Endothelial cell of umbilical vein (primary cell): ENCODE measurements around the gene SLC16A2. TPM values are rescaled to one million over a fixed set of nuclear protein-coding genes. Genes with fewer than 3 reads are reported as not detected.

Source experiments
- BruUV-seq: library from RNA; stranded (reverse); fragments of 400-500 nt; replicated peaks from 2 replicates; lab custom pipeline; 2021; lab: Mats Ljungman, UMichigan
- CTCF ChIA-PET: fragments of 300-600, 350-600 bp; sonication (Branson Sonifier 250); formaldehyde crosslinking; loops from one replicate; lab custom pipeline; 2021; ENCODE audit warnings: antibody characterized with exemption, inconsistent platforms; lab: Charles Lee
- POLR2A ChIA-PET: fragments of 300-600, 350-600 bp; sonication (Branson Sonifier 250); formaldehyde crosslinking; loops from one replicate; lab custom pipeline; 2021; ENCODE audit warnings: antibody characterized with exemption, inconsistent platforms; lab: Charles Lee
- DNase-seq: peaks from one replicate; pipeline ENCODE4 v3.0.0-alpha.2; 2011; ENCODE audit warnings: low read depth, low spot score
- FAIRE-seq: peaks from 2 replicates; lab custom pipeline; 2011; peaks lifted over from hg19 to GRCh38; lab: Jason Lieb, UNC
- H2AFZ ChIP-seq: 2 replicates; pipeline ENCODE4 v1.6.0; 2012; ENCODE audit warnings: low read depth, low read length, control low read depth, inconsistent platforms
- H3K27ac ChIP-seq: 2 replicates; pipeline ENCODE4 v1.5.1; 2011; ENCODE audit warnings: low read depth, mild to moderate bottlenecking, control low read depth, low read length, moderate library complexity; ENCODE audit not compliant: insufficient read depth
- H3K27me3 ChIP-seq, 2 experiments: 2 replicates each; pipeline versions ENCODE4 v1.6.0 to v1.6.1; 2011; ENCODE audit warnings: low read length in 2 of 2, mixed read lengths in 1 of 2; ENCODE audit not compliant: control insufficient read depth in 2 of 2, insufficient read depth in 2 of 2
- H3K36me3 ChIP-seq, 2 experiments: 2 replicates in 1 of 2; 3 replicates in 1 of 2; pipeline ENCODE4 v1.5.1; 2011; ENCODE audit warnings: low read length in 2 of 2, mild to moderate bottlenecking in 1 of 2, moderate library complexity in 1 of 2; ENCODE audit not compliant: control insufficient read depth in 2 of 2, insufficient read depth in 2 of 2; ENCODE audit errors: extremely low read depth in 1 of 2
- H3K4me1 ChIP-seq: 3 replicates; pipeline ENCODE4 v1.5.1; 2011; ENCODE audit warnings: mild to moderate bottlenecking, low read length; ENCODE audit not compliant: control insufficient read depth, insufficient read depth; ENCODE audit errors: extremely low read depth
- H3K4me2 ChIP-seq: 2 replicates; pipeline ENCODE4 v1.6.1; 2011; ENCODE audit warnings: low read length, control low read depth, mixed read lengths; ENCODE audit not compliant: insufficient read depth
- H3K4me3 ChIP-seq, 3 experiments: fragments of 200-600 bp in 1 of 3; sonication (generic), shearing (Covaris generic) in 1 of 3; replicated peaks in 1 of 3; 2 replicates each; pipeline ENCODE4 v1.5.1; 2011 to 2016; ENCODE audit warnings: control low read depth in 3 of 3, low read length in 3 of 3, mild to moderate bottlenecking in 2 of 3, inconsistent platforms in 1 of 3, low read depth in 1 of 3, moderate library complexity in 1 of 3; ENCODE audit not compliant: insufficient read depth in 1 of 3
- H3K79me2 ChIP-seq: 2 replicates; pipeline ENCODE4 v1.6.0; 2012; ENCODE audit warnings: low read length, inconsistent platforms; ENCODE audit not compliant: control insufficient read depth, insufficient read depth
- H3K9ac ChIP-seq: replicated peaks from 2 replicates; pipeline ENCODE3; 2011; ENCODE audit warnings: low read length, control low read depth; ENCODE audit not compliant: insufficient read depth; ENCODE audit errors: extremely low read depth
- H3K9me1 ChIP-seq: replicated peaks from 3 replicates; pipeline ENCODE4 v1.6.0; 2011; ENCODE audit warnings: mild to moderate bottlenecking, low read length; ENCODE audit not compliant: control insufficient read depth, insufficient read depth; ENCODE audit errors: extremely low read depth
- H3K9me3 ChIP-seq: replicated peaks from 2 replicates; pipeline ENCODE4 v1.5.1; 2012; ENCODE audit warnings: low read length, inconsistent platforms; ENCODE audit not compliant: control insufficient read depth, insufficient read depth
- H4K20me1 ChIP-seq: replicated peaks from 2 replicates; pipeline ENCODE3; 2011; ENCODE audit warnings: mild to moderate bottlenecking, low read length; ENCODE audit not compliant: control insufficient read depth, insufficient read depth; ENCODE audit errors: extremely low read depth
- CTCF ChIP-seq, 2 donors: IDR thresholded peaks; 1 replicate in 1 of 2; 2 replicates in 1 of 2; pipeline ENCODE4 v1.5.1; 2011; ENCODE audit warnings: low read length in 2 of 2, mild to moderate bottlenecking in 2 of 2, moderate library complexity in 2 of 2, control low read depth in 1 of 2, inconsistent platforms in 1 of 2, low read depth in 1 of 2; ENCODE audit not compliant: insufficient read depth in 1 of 2; ENCODE audit errors: extremely low read depth in 1 of 2
- FOS ChIP-seq: IDR thresholded peaks from 2 replicates; pipeline ENCODE4 v1.6.1; 2011; ENCODE audit warnings: mild to moderate bottlenecking, low read length, moderate library complexity, borderline replicate concordance; ENCODE audit not compliant: insufficient read depth
- GATA2 ChIP-seq: IDR thresholded peaks from 2 replicates; pipeline ENCODE4 v1.7.0; 2011; ENCODE audit warnings: low read depth, mild to moderate bottlenecking, moderate library complexity, mixed read lengths, low read length; ENCODE audit not compliant: insufficient read length, insufficient read depth
- JUN ChIP-seq: IDR thresholded peaks from 2 replicates; pipeline ENCODE4 v1.6.1; 2011; ENCODE audit warnings: borderline replicate concordance, low read depth; ENCODE audit not compliant: insufficient read length, insufficient read depth
- MAX ChIP-seq: IDR thresholded peaks from 2 replicates; pipeline ENCODE4 v1.6.1; 2011; ENCODE audit not compliant: insufficient read depth, insufficient read length
- MYC ChIP-seq: IDR thresholded peaks from one replicate; pipeline ENCODE4 v1.6.1; 2011; ENCODE audit warnings: mild to moderate bottlenecking, low read depth, low read length
- POLR2A ChIP-seq: IDR thresholded peaks from 2 replicates; pipeline ENCODE4 v1.6.1; 2012; ENCODE audit warnings: low read depth, mild to moderate bottlenecking, control low read depth, low read length
- POLR2AphosphoS5 ChIP-seq: IDR thresholded peaks from 2 replicates; pipeline ENCODE4 v1.6.1; 2012; ENCODE audit warnings: low read depth, mild to moderate bottlenecking, control low read depth, low read length, moderate library complexity; ENCODE audit not compliant: insufficient read depth
- dilution Hi-C: fragments of 300-500 bp; cut with MboI; formaldehyde crosslinking; loops from one replicate; pipeline ENCODE4 v1.15.0; 2019; ENCODE audit warnings: low sequenced_read_pairs; ENCODE audit not compliant: extremely low pct_ligation_motif_present
- intact Hi-C: fragments of 100-400 bp; cut with micrococcal nuclease; formaldehyde crosslinking; loops from one replicate; pipeline ENCODE4 v1.10.0; 2022
- polyA plus RNA-seq, 4 experiments: library from polyadenylated mRNA; depleted of rRNA in 3 of 4; stranded (reverse) in 3 of 4; unstranded in 1 of 4; fragments of >200 nt; gene quantifications; 2 replicates each; pipeline versions ENCODE4 v1.2.1 to v1.2.3, GENCODE V29; 2011 to 2012; ENCODE audit warnings: missing spikeins in 1 of 4
- total RNA-seq: library from RNA; stranded (reverse); gene quantifications from 2 replicates; pipeline ENCODE4 v1.2.3, GENCODE V29; 2021

The SLC16A2 gene
- total and polyA plus RNA-seq, 2 donors (not counting 3 experiments of a cell fraction or from before 2014, with no cell fraction given) = 3.1 to 3.6 TPM

GRCh38 chrX:74458736-74459135 is 37.4 kb downstream of the SLC16A2 start:
- Histone ChIP-seq H3K9me3 (no peaks in the 10 kb centered on the region), H4K20me1 (no peaks in the 10 kb centered on the region), H3K27me3 (no peaks in the 10 kb centered on the region), H3K27ac (no peak overlapping the region), H3K9me1 (no peaks in the 10 kb centered on the region), H3K9ac (no peak overlapping the region), H2AFZ (no peak overlapping the region), H3K79me2 (no peaks in the 10 kb centered on the region), H3K4me2 (no peak overlapping the region), H3K4me1 (no peaks in the 10 kb centered on the region), H3K4me3 (no peak overlapping the region), H3K36me3 (no peaks in the 10 kb centered on the region)
- ChIA-PET POLR2A (no interaction called here), CTCF (no interaction called here)
- intact Hi-C loops = no loop called here
- FAIRE-seq (no peak), DNase-seq (peak; percentile 1)
- BruUV-seq = no TSS peak
- TF ChIP-seq MAX = no peak
- TF ChIP-seq JUN = no peak
- no peak for TF ChIP-seq POLR2A
- no peak for TF ChIP-seq POLR2AphosphoS5
- no peak for TF ChIP-seq MYC
- TF ChIP-seq CTCF (IDR thresholded peaks at IDR 0.05; ENCODE audit: extremely low read depth in 1 of 2, insufficient read depth in 1 of 2, low read depth in 1 of 2, low read length in 2 of 2) = no peak
- dilution Hi-C loops = no loop called here

- Histone ChIP-seq H3K79me2 (no peaks in the 10 kb centered on the region), H3K9ac (no peak overlapping the region), H2AFZ (no peak overlapping the region), H3K36me3 (no peaks in the 10 kb centered on the region), H3K9me3 (no peaks in the 10 kb centered on the region), H3K4me2 (no peak overlapping the region), H3K27me3 (no peaks in the 10 kb centered on the region), H3K9me1 (no peaks in the 10 kb centered on the region), H3K4me1 (no peaks in the 10 kb centered on the region), H3K4me3 (no peak overlapping the region), H4K20me1 (no peaks in the 10 kb centered on the region), H3K27ac (no peak overlapping the region)
- TF ChIP-seq POLR2AphosphoS5 (no peak), MAX (no peak), FOS (no peak), GATA2 (no peak), POLR2A (no peak)
- intact Hi-C loops (no loop called here), dilution Hi-C loops (no loop called here)
- BruUV-seq = no TSS peak
- FAIRE-seq = no peak
- ChIA-PET CTCF (no interaction called here), POLR2A (no interaction called here)
- DNase-seq = no peak
Measured at GRCh38 chrX:74461384-74461783, 40.1 kb downstream of the SLC16A2 start.
